Neuronal stem cell (in vitro differentiated cells): ENCODE measurements around the gene HDAC4.

Experiments
- DNase-seq: peaks from one replicate; pipeline ENCODE4 v3.0.0-alpha.2; 2013; ENCODE audit warnings: low spot score
- H2AFZ ChIP-seq: one replicate; pipeline ENCODE4 v1.6.1; 2013; ENCODE audit warnings: mild to moderate bottlenecking, low read length, inconsistent platforms
- H2AK5ac ChIP-seq: 2 replicates; pipeline ENCODE4 v1.6.1; 2013; ENCODE audit warnings: low read depth, mild to moderate bottlenecking, inconsistent platforms, low read length, moderate library complexity, mixed read lengths
- H2BK120ac ChIP-seq: 2 replicates; pipeline ENCODE4 v1.6.1; 2013; ENCODE audit warnings: low read depth, mild to moderate bottlenecking, inconsistent platforms, low read length, moderate library complexity, mixed read lengths
- H2BK12ac ChIP-seq: one replicate; pipeline ENCODE4 v1.6.1; 2013; ENCODE audit warnings: low read length, inconsistent platforms
- H2BK15ac ChIP-seq: 2 replicates; pipeline ENCODE4 v1.6.1; 2013; ENCODE audit warnings: mild to moderate bottlenecking, low read length, inconsistent platforms, mixed read lengths
- H2BK5ac ChIP-seq: one replicate; pipeline ENCODE4 v1.6.1; 2013; ENCODE audit warnings: inconsistent platforms, mild to moderate bottlenecking, low read length, moderate library complexity
- H3K14ac ChIP-seq: one replicate; pipeline ENCODE4 v1.6.1; 2013; ENCODE audit warnings: low read length, inconsistent platforms
- H3K18ac ChIP-seq: 2 replicates; pipeline ENCODE4 v1.6.1; 2013; ENCODE audit warnings: low read length, inconsistent platforms
- H3K23ac ChIP-seq: 2 replicates; pipeline ENCODE4 v1.6.1; 2013; ENCODE audit warnings: low read depth, mild to moderate bottlenecking, mixed read lengths, low read length, inconsistent platforms; ENCODE audit not compliant: poor library complexity
- H3K27ac ChIP-seq: replicated peaks from 3 replicates; pipeline ENCODE4 v1.5.1; 2013; ENCODE audit warnings: low read length, inconsistent platforms
- H3K27me3 ChIP-seq, 3 experiments: 2 replicates each; pipeline ENCODE4 v1.6.1; 2013; ENCODE audit warnings: low read length in 3 of 3, mild to moderate bottlenecking in 2 of 3, inconsistent platforms in 1 of 3, low read depth in 1 of 3, mixed read lengths in 1 of 3, moderate library complexity in 1 of 3; ENCODE audit not compliant: control insufficient read depth in 3 of 3, insufficient read depth in 3 of 3
- H3K36me3 ChIP-seq, 2 donors: replicated peaks in 1 of 2; 2 replicates each; pipeline ENCODE4 v1.6.1; 2013; ENCODE audit warnings: low read length in 2 of 2; ENCODE audit not compliant: control insufficient read depth in 2 of 2, insufficient read depth in 2 of 2
- H3K4ac ChIP-seq: 2 replicates; pipeline ENCODE4 v1.6.1; 2013; ENCODE audit warnings: inconsistent platforms, mild to moderate bottlenecking, low read length, moderate library complexity
- H3K4me1 ChIP-seq, 2 donors: 1 replicate in 1 of 2; 2 replicates in 1 of 2; pipeline ENCODE4 v1.6.1; 2013; ENCODE audit warnings: low read length in 2 of 2, low read depth in 1 of 2; ENCODE audit not compliant: control insufficient read depth in 2 of 2, insufficient read depth in 1 of 2
- H3K4me2 ChIP-seq: one replicate; pipeline ENCODE4 v1.6.1; 2013; ENCODE audit warnings: mild to moderate bottlenecking, low read length, inconsistent platforms; ENCODE audit not compliant: insufficient read depth, poor library complexity, severe bottlenecking
- H3K4me3 ChIP-seq, 2 donors: 2 replicates each; pipeline ENCODE4 v1.5.1; 2013; ENCODE audit warnings: low read length in 2 of 2, mild to moderate bottlenecking in 2 of 2, inconsistent platforms in 1 of 2, moderate library complexity in 1 of 2
- H3K79me1 ChIP-seq: one replicate; pipeline ENCODE4 v1.6.1; 2013; ENCODE audit warnings: low read depth, mild to moderate bottlenecking, inconsistent platforms, low read length, moderate library complexity
- H3K9ac ChIP-seq: one replicate; pipeline ENCODE4 v1.6.1; 2013; ENCODE audit warnings: mild to moderate bottlenecking, low read depth, low read length, inconsistent platforms; ENCODE audit not compliant: poor library complexity
- H3K9me3 ChIP-seq, 2 donors: replicated peaks in 1 of 2; 2 replicates each; pipeline versions ENCODE3 to v1.6.1; 2013; ENCODE audit warnings: low read length in 2 of 2, mild to moderate bottlenecking in 2 of 2, inconsistent platforms in 1 of 2, low read depth in 1 of 2, mixed read lengths in 1 of 2, moderate library complexity in 1 of 2; ENCODE audit not compliant: control insufficient read depth in 2 of 2, insufficient read depth in 1 of 2
- H4K8ac ChIP-seq: one replicate; pipeline ENCODE4 v1.6.1; 2013; ENCODE audit warnings: low read depth, mild to moderate bottlenecking, inconsistent platforms, low read length, moderate library complexity
- H4K91ac ChIP-seq: one replicate; pipeline ENCODE4 v1.6.1; 2013; ENCODE audit warnings: low read length, low read depth, mild to moderate bottlenecking, inconsistent platforms; ENCODE audit not compliant: poor library complexity
- WGBS, 2 donors: extraction: QIAGEN DNeasy Blood & Tissue Kit; methylation state at CpG; one replicate each; pipeline ENCODE4 v1.1.7; 2013; ENCODE audit warnings: missing lambda C conversion rate in 2 of 2, mixed read lengths in 1 of 2; ENCODE audit not compliant: insufficient read length in 2 of 2, insufficient replicate concordance in 1 of 2; ENCODE audit errors: extremely low coverage in 2 of 2; 5-methylcytosine and 5-hydroxymethylcytosine counted together

Gene HDAC4

DNA sequence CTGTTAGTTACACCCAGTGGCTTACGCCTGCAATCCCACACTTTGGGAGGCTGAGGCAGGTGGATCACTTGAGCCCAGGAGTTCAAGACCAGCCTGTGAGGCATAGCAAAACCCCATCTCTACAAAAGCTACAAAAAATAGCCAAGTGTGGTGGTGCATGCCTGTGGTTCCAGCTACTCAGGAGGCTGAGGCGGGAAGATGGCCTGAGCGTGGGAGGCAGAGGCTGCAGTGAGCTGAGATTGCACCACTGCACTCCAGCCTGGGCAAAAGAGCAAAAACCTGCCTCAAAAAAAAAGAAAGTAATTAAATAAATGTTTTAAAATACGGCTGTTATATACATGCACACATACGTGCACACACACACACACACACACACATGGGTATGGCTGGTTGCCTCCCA is 194.8 kb downstream of the HDAC4 start:
- no peak overlapping the region for H2BK12ac ChIP-seq
- peaks cover 19 to 22% of the 10 kb centered on the region in 2 donors for H3K4me1 ChIP-seq
- no peak overlapping the region for H3K18ac ChIP-seq
- no peak overlapping the region for H3K27ac ChIP-seq
- DNase-seq = no peak
- no peak overlapping the region for H4K8ac ChIP-seq
- H3K27me3 ChIP-seq = no peaks in the 10 kb centered on the region
- H2BK15ac ChIP-seq = no peak overlapping the region
- peaks cover 3% of the 10 kb centered on the region for H3K79me1 ChIP-seq
- H2BK5ac ChIP-seq = no peak overlapping the region
- no peak overlapping the region for H3K9ac ChIP-seq
- no peak overlapping the region for H2AK5ac ChIP-seq
- H2BK120ac ChIP-seq = no peak overlapping the region
- H3K4me2 ChIP-seq = no peak overlapping the region
- no peak overlapping the region for H3K4ac ChIP-seq
- H4K91ac ChIP-seq = no peak overlapping the region
- no peaks in the 10 kb centered on the region for H3K36me3 ChIP-seq
- H3K23ac ChIP-seq = no peak overlapping the region
- H3K14ac ChIP-seq = no peak overlapping the region
- H2AFZ ChIP-seq = no peak overlapping the region
- no peak overlapping the region for H3K4me3 ChIP-seq
- no peaks in the 10 kb centered on the region for H3K9me3 ChIP-seq
- WGBS, 2 donors = no CpG with 5 or more reads among the region's 5 CpGs

DNA sequence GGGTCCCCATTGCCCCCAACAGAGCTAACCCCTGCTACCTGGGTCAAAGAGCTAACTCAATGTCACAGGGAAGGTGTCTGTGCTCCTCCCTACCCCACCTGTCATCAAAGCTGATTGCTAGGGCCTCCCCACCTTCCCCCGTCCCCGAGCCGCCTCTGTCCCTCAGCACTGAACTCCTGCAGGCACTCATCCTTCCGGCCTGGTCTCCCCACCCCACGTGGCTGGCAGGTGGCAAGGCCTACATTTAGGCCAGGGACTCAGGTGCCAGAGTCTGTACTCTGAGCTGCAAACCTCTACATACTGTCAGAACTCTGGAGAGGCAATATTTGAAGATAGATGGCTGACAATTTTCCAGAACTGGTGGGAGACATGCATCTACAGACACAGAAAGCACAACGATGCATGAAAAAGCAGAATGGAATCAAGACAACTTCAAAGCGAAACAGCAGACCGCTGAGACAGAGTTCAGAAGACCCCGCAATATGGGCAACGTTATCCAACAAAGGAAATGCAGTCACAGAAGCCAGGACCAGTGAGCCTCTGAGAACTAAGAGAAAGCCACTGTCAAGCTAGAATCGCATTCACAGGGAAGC is 195.8 kb downstream of the HDAC4 start:
- H3K18ac ChIP-seq = no peak overlapping the region
- DNase-seq = no peak
- H4K8ac ChIP-seq = no peak overlapping the region
- WGBS, 2 donors = no CpG with 5 or more reads among the region's 11 CpGs
- no peak overlapping the region for H2BK12ac ChIP-seq
- H2BK120ac ChIP-seq = no peak overlapping the region
- H2AFZ ChIP-seq = no peak overlapping the region
- H3K9ac ChIP-seq = no peak overlapping the region
- peaks cover 14 to 16% of the 10 kb centered on the region in 2 donors for H3K4me1 ChIP-seq
- no peak overlapping the region for H3K4me3 ChIP-seq
- no peak overlapping the region for H3K4me2 ChIP-seq
- peaks cover 3% of the 10 kb centered on the region for H3K79me1 ChIP-seq
- no peak overlapping the region for H3K27ac ChIP-seq
- no peak overlapping the region for H3K14ac ChIP-seq
- H3K9me3 ChIP-seq = no peaks in the 10 kb centered on the region
- H3K4ac ChIP-seq = no peak overlapping the region
- no peaks in the 10 kb centered on the region for H3K36me3 ChIP-seq
- no peak overlapping the region for H2BK5ac ChIP-seq
- H2AK5ac ChIP-seq = no peak overlapping the region
- H2BK15ac ChIP-seq = no peak overlapping the region
- H3K23ac ChIP-seq = no peak overlapping the region
- H3K27me3 ChIP-seq = no peaks in the 10 kb centered on the region
- H4K91ac ChIP-seq = no peak overlapping the region

DNA sequence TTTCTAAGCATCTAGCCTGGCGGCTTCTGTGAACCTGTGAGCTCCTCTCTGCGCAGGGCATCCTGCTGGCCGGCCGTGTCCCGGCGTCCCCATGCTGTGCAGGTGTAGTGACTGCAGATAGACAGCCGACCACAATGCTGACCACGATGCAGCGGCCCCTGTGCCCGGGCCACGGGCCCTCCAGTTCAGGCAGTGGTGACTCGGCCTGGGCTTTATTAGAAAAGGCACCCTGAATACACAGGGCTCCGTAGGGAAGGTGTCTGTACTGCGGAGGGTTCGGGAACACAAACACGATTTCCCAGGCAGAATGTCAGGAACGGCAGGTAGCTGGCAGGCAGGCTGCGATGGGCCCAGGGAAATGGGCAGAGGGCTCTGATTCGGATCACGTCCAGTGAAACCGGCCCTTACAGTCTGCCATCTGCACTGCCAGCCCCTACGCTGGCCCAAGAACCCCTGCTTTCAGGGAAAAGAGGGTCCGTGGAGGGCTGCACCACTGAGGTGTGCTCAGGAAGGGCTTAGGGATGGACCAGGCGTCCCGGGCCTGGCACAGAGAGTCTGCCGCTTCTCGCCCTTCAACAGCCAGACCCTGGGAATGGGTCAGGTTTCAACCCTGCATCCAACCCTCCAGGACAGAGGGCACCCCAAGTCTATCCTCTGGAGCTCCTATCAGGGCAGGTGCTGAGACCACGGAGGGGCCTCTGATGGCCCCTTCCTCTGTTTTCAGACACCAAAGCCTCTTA is 196.5 kb downstream of the HDAC4 start:
- H3K18ac ChIP-seq = peak overlapping the region; percentile 64
- no peak overlapping the region for H3K4ac ChIP-seq
- H3K14ac ChIP-seq = no peak overlapping the region
- no peak overlapping the region for H2AFZ ChIP-seq
- H3K23ac ChIP-seq = no peak overlapping the region
- no peak overlapping the region for H2BK12ac ChIP-seq
- H4K8ac ChIP-seq = no peak overlapping the region
- no peak overlapping the region for H2AK5ac ChIP-seq
- no peak overlapping the region for H3K27ac ChIP-seq
- no peak overlapping the region for H2BK5ac ChIP-seq
- peak overlapping the region; percentile 27 for H3K9ac ChIP-seq
- H3K4me2 ChIP-seq = no peak overlapping the region
- no peak overlapping the region for H2BK120ac ChIP-seq
- H3K36me3 ChIP-seq = no peaks in the 10 kb centered on the region
- peaks cover 8 to 12% of the 10 kb centered on the region in 2 donors for H3K4me1 ChIP-seq
- no peaks in the 10 kb centered on the region for H3K27me3 ChIP-seq
- no peaks in the 10 kb centered on the region for H3K9me3 ChIP-seq
- no CpG with 5 or more reads among the region's 28 CpGs for WGBS, 2 donors
- H3K4me3 ChIP-seq = no peak overlapping the region
- no peak overlapping the region for H4K91ac ChIP-seq
- no peaks in the 10 kb centered on the region for H3K79me1 ChIP-seq
- H2BK15ac ChIP-seq = no peak overlapping the region
- DNase-seq = no peak

GRCh38 chr2:239203443-239204135 is 197.2 kb downstream of the HDAC4 start:
- no peak for DNase-seq
- no peak overlapping the region for H3K14ac ChIP-seq
- H3K27ac ChIP-seq = no peak overlapping the region
- WGBS, 2 donors = no CpG with 5 or more reads among the region's 14 CpGs
- H4K8ac ChIP-seq = no peak overlapping the region
- no peaks in the 10 kb centered on the region for H3K27me3 ChIP-seq
- H3K4me1 ChIP-seq = peaks cover 6 to 10% of the 10 kb centered on the region in 2 donors
- no peaks in the 10 kb centered on the region for H3K9me3 ChIP-seq
- H2BK120ac ChIP-seq = no peak overlapping the region
- no peak overlapping the region for H3K18ac ChIP-seq
- no peak overlapping the region for H3K4ac ChIP-seq
- no peak overlapping the region for H3K23ac ChIP-seq
- no peak overlapping the region for H3K9ac ChIP-seq
- no peak overlapping the region for H3K4me3 ChIP-seq
- H2BK15ac ChIP-seq = no peak overlapping the region
- no peaks in the 10 kb centered on the region for H3K79me1 ChIP-seq
- no peak overlapping the region for H3K4me2 ChIP-seq
- no peak overlapping the region for H2BK5ac ChIP-seq
- no peak overlapping the region for H2AK5ac ChIP-seq
- peaks cover 0 to 2% of the 10 kb centered on the region in 2 donors for H3K36me3 ChIP-seq
- H2BK12ac ChIP-seq = no peak overlapping the region
- no peak overlapping the region for H4K91ac ChIP-seq
- H2AFZ ChIP-seq = no peak overlapping the region
